HG02623 (cell line): ENCODE data around the gene IL4R.
"Not testable (repeated sequence)": the region's sequence is repeated elsewhere in the genome, so short reads cannot be mapped to it uniquely, and the experiment has no call there.

Experiments used
- ATAC-seq: cut with Tn5 transposase; IDR thresholded peaks from one replicate; pipeline ENCODE4 v1.9.1; 2021; ENCODE audit warnings: moderate library complexity; ENCODE audit not compliant: unreplicated experiment

The IL4R gene

DNA sequence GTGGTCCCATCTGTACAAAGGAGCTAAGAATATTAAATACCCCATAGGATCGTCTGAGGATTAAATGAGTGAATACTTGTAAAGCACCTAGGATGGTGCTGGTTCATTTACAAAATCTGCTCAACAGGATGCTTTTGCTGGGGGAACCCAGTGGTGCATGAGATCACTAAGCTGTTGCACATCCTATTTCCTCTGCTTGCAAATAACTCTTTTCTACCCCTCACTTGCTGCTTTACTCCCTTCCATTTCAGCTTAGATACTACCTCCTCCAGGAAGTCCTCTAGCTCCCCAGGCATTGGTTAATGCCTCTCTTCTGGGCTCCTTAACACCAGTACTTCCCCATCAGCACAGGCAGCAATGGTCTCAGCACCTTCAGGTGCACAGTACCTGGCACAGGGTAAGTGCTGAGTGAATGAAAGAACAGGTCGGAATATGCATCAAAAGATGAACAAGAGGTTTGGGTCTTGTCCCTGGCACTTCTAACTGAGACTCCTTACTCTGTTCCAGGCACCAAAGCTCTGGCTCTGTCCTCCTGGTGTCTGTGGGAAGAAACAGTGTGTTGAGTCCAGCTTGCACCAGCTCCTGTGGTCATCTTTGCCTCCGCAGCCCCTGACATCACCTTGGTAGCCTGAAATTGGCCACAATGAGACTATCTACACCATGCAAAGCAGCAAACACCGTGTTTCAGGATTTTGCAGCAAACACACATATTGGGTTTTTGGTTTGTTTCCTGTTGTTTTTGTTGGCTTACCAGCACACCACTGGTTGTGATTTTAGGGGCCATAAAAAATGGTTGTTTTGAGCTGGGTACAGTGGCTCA is 64.1 kb downstream of the IL4R start:
- no peak for ATAC-seq

- ATAC-seq: no peak
Measured at GRCh38 chr16:27378871-27379481, 65.2 kb downstream of the IL4R start.

GRCh38 chr16:27379919-27380318 is 66.1 kb downstream of the IL4R start:
- ATAC-seq: no peak

DNA sequence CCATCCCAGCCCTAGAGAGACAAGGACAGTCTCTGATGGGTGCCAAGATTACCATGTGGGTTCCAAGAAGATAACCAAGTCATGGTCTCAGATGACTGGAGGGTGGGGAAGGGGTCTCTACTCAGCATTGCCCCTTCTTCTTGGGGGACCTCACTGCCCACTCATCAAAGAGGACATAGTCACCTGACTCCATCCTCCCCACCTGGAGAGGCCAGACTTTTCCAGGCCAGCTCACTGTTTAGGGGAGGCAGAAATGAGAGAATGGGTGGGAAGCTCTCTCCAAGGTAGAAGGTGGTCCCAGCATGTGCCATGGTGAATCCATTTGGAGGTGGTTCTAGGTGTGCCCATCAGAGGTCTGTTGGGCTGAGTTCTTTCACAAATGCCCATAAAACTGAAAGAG is 67.5 kb downstream of the IL4R start:
- ATAC-seq: no peak

GRCh38 chr16:27381974-27382855 is 68.4 kb downstream of the IL4R start:
- no peak for ATAC-seq

GRCh38 chr16:27383556-27384243 is 69.9 kb downstream of the IL4R start:
- no peak for ATAC-seq

- ATAC-seq: no peak
Measured at GRCh38 chr16:27384425-27384824, 70.7 kb downstream of the IL4R start.

DNA sequence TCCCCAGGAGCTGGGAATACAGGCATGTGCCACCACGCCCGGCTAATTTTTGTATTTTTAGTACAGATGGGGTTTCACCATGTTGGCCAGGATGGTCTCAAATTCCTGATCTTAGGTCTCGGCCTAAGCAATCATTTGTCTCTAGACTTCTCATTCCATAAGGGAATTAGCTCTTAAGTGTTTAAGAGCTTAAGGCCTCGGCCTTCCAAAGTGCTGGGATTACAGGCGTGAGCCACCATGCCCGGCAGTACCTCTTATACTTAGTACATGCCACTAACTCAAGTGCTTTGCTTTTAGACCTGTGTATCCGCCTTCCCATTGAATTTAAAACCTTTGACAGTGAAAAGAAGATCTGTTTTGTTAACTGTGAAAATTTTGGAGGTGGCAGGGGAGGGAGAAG is 71.6 kb downstream of the IL4R start:
- no peak for ATAC-seq

- no peak for ATAC-seq
Measured at GRCh38 chr16:27386674-27387073, 72.9 kb downstream of the IL4R start.

- ATAC-seq: peak; percentile 74
Measured at GRCh38 chr16:27387724-27388123, 74.0 kb downstream of the IL4R start.

GRCh38 chr16:27389272-27389961 is 75.6 kb downstream of the IL4R start:
- ATAC-seq: no peak

- no peak for ATAC-seq
Measured at GRCh38 chr16:27390151-27390550, 76.4 kb downstream of the IL4R start.

GRCh38 chr16:27392671-27393070 is 78.9 kb downstream of the IL4R start:
- no peak for ATAC-seq

- ATAC-seq: no peak
Measured at GRCh38 chr16:27394516-27394915, 80.7 kb downstream of the IL4R start.

GRCh38 chr16:27398341-27398893 is 84.6 kb downstream of the IL4R start:
- not testable (repeated sequence) for ATAC-seq

DNA sequence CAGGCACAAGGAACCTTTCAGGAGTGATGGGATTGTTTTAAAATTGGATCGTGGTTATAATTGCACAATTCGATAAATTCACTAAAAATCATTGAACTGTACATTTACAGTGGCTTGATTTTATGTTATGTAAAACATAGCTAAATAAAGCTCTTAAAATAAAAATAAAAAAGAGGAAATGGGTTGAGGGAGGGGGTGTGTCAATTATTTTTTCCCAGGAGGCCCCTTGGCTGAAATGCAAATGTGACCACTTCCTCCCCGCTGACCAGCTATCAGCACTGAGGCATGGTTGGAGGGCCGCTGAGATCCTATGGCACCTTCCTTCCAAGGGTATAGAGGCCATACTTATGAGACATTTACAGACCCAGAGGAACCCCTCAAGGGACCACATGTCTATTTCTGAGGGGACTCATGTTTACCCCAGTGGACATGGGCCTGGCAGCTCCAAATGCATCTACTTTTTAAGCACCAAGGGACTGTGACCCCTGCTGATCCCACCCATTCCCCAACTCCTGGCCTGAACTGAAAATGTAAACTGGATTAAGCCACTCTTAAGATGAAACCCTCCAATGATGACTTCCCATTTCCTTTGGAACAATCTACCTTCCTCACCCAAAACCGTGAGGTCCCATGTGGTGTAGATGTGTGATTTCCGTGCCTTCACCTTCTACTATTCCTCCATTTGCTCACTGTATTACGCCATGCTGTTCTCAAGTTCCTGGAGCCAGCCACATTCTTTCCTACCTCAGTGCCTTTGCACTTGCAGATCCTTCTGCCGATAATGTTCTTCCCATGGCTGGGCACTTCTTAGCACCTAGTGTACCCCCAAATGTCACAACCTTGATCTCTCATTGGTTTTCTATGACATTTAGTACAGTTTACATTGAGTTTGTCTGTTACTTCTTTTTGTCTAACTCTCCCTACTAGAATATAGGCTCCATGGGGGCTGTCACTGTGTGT is 85.4 kb downstream of the IL4R start:
- no peak for ATAC-seq

GRCh38 chr16:27399969-27400368 is 86.2 kb downstream of the IL4R start:
- ATAC-seq: no peak

DNA sequence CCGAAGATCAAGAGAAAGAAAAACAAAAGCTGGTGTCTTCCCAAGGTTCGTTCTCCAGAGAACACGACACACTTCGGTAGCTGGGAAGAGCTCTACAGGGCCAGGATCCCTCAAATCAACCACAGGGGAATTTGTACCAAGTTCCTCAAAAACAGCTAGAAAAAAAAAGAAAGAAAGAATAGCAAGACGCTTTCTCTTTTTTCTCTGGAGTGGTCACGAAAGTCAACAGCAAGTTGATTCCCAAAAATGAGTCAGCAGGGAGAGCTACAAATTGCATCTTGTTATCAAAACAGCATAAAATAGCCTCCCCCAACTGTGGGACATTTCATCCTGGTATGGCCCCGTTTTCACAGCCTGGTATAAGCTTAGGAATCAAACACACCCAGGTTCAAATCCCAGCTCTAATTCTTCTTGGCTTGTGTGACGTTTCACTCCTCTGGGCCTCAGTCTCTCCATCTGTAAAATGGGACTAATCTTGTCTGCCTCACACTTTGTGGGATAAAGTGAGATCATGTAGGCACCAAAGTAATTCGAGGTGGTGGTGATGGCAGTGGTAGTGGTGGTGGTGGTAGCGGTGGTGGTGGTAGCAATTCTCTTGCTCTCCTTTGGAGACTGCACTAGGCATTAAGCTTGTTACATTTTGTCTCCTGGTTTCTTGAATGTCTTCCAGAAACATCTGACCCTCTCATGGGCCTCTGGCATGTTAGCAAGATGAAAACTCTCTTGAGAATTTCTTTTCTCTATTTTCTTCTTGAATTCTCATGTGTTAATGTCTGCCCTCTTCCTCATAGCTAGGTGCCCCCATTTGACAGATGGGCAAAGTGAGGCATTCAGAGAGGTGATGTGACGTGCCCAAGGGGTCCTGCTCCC is 87.2 kb downstream of the IL4R start:
- ATAC-seq: no peak
